HG03432 (cell line): Measurements from ENCODE around the gene TEKT3.

Experiments used
- ATAC-seq: cut with Tn5 transposase; IDR thresholded peaks from one replicate; pipeline ENCODE4 v1.9.1; 2021; ENCODE audit warnings: mild to moderate bottlenecking, moderate library complexity; ENCODE audit not compliant: unreplicated experiment

The TEKT3 gene

DNA sequence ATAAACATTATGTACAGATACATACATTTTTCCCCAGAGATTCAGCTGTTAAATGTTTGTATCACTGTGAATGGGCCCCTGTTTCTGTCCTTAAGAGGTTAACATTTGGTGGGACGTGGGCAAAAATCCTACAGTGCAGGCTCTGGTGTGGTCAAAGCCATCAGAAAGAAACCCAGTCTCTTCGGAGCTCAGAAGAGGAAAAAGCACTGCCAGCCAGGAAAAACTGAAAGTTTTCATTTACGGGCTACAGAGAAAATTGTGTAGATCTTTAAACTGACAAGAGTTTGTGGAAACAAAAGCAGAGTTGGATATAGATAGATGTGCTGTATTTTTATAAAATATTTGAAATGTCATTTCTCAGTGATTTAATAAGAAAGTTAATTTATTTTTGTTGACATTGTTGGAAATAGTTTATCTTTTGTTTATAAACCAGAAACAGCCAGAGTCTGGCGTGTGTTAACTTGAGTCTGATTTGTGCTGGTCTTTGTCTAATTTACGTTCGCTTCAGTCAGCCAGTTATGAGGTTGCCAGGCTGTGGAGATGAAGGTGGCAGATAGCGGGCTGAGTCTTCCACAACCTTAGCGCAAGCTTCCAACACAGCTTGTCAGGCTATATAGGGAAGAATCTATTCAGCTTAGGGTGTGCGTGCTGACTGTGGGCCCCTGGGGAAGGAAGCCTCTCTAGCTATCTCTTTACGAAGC is 9.5 kb upstream of the TEKT3 start:
- ATAC-seq: no peak

DNA sequence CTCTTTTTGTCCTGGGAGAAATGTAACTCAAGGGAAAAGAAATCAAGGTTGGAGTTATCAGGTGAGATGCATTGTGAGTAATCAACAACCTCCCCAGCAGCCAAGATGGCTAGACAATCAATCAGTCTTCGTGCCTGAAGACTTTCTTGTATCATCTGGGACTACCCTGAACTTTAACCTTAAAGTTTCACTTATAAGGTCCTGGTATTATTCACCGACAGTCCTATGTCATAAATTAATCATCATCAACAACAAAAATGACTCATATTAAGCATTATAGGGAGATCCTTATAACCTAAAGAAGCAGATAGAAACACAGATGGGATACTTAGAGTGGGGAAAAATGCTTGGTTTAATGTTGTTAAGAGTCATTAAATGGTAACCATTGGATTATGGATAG is 7.7 kb upstream of the TEKT3 start:
- ATAC-seq: no peak

DNA sequence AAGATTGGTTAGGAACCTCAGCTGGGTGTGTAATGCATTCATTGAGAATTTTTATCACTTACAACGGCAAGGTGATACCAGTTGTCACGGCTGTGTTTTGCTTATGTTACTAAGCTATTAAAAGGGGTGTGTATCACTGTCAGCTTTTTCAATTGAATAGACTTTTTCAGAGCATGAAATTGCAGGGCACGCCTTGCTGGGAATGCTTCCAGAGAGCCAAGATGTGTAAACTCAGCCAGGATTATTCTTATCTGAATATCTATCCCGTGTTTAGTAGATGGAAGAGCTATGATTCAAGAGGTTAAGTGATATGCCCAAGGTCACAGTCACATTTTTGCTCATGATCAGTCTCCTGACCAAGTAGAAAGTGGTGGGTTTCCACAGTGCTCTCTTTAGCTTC is 6.6 kb upstream of the TEKT3 start:
- no peak for ATAC-seq

DNA sequence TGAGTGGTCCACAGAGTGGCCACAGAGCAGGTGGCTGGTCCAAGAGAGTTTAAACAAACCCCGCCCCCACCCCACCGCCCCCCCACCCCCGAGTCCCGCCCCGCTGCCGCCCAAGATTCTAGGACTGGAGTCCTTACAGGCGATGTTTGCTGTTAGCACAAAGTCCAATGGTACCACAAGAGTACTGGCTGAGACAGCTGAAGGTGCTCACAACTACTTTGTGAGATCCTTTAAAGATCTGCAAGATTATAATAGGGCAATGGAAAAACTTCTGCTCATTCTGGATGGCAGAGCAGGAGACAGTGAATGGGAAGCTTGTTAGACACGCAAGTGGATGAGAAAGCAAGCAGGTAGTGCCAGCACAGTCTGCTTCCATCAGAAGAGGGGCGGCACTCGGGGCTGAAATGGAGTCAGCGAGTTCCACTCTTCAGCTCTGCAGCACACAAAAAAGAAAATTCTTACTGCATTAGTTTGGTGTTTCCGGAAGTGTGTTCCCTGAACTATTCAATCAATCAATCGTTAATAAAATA is 4.7 kb upstream of the TEKT3 start:
- ATAC-seq: no peak

DNA sequence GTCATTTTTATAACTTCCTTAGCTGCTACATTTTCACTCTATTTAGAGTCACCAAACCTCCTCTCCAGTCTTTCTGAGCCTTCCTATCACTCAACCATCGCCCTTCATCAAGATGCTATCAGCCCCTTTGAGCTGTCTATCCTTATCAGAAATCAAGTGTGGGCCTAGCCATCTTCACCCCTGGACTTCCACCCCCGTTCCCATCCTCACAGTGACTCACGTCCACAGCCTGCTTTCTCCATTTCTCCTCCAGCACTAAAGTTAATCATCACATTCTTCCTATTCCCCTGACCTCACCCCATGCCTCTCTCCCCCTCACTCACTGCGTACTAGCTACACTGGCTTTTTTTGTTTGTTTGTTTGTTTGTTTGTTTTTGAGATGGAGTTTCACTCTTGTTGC is 2.4 kb upstream of the TEKT3 start:
- ATAC-seq: no peak

DNA sequence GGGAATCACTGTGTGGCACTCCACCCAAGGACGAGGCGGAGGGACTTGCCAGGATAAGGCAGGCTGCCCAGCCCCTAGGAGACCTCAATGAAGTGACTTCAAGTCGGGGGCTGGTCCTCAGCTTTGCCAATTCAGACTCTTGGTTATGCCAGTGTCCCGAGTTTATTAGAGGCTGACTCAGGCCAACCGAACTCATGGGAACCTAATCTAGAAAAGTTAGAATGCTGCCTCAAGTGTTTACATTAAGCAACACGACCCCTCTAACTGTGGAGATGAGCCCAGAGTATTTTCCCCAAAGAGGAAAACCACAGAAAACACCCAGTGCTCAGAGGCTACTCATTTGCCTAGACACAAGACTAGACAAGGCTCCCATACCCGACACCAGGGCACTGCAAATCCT is 1.1 kb upstream of the TEKT3 start:
- ATAC-seq: no peak

DNA sequence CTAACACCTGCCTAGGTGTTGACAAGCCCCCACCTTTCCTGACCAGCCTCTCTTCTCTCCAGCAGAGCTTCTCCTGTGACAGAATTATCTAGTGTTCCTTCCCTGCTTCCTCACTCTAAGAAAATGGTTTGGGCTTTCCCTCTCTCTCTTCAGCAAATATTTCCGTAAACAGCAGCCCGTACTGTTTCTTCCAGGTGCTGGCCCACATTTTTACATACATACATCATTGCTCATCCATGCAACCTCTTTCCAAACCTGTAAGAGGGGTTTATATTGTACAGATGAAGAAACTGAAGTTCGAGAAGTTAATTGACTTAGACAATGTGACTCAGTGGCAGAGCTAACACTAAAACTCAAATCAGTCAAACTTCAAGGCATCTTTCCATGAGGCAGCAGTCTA is 569 bp upstream of the TEKT3 start:
- no peak for ATAC-seq

DNA sequence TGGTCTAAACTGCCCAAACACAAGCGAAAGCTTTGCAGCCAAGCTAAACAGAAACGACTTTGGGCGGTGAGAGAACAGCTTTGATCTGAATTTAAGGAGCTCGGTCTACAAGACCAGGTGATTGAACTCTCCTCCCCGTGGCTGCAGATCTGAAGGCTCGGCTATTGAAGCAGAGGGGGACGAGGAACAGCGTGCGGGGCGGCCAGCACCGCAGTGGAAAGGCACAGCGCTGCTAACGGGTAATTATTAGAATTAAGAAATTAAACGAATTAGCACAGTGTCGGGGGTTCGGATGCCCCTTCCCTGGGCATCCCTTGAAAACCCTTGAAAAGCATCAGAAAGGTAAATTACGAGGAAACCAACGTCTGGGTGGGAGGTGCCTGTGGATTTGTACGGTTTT is 431 bp downstream of the TEKT3 start:
- no peak for ATAC-seq

DNA sequence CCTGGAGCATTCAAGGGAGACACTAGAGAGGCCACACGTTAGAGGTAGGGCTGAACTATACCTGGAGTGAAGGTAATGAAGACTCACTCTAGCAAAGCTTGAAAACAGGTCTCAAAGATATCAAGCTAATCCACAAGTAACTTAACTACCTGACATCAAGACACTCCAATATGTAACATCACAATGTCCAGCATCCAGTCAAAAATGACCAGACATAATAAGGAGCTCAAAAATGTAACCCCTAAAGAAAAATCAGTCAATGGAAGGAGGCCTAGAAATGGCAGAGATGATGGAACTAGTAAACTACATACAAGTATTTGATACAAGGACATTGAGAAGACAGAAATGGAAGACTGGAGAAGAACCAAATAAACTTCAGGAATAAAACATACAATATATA is 6.0 kb downstream of the TEKT3 start:
- ATAC-seq: no peak

DNA sequence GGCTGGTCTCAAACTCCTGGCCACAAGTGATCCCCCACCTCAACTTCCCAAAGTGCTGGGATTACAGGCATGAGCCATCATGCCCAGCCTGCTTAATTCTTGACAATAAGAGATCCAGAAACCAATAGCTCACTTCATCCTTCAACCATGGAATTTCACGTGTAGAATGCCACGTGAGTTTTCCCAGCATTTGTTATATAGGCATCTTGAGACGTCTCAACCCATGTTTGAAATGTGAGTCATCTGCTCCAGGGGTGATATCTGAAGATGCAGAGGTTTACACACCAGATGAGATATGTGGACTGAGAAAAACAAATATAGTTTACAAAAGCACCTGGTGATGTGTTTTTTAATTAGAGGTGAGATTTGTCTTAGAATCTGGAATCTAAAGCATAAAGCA is 7.1 kb downstream of the TEKT3 start:
- no peak for ATAC-seq

DNA sequence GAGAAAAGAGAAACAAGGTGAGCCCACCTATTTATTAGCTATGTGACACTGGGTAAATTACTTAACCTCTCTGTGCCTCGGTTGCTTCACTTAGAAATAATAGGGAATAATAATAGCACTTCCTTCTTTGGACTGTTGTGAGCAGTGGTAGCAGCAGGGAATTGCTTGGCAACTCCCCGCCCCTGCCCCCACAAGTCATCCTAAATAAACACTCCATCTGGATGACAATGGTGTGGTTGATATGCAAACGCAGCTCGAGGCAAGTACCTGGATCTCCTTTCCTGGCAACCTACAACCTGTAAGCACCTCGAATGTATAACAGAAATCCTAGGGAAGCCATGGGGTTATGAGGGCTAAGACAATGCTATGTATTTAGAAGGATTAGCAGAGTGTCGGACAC is 9.1 kb downstream of the TEKT3 start:
- ATAC-seq: no peak

DNA sequence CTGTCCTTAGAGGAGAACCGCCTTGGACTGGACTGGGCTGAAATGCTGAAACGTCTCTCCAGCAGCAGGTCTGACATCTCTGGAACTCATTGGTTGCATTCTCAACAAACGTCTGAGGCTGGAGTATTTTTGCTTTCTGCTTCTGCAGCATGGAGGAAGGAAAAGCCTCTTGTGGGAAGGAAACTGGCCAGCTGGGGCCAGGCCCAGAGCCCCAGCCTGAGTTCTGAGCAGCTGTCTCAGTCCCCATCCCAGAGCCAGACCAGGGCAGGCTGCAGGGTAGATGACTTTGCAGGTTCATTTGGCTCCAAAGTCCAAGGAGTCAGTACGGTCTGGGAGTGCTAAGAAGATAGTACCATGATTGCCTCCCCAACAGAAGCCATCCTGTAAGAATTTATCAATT is 18.3 kb downstream of the TEKT3 start:
- ATAC-seq: no peak

DNA sequence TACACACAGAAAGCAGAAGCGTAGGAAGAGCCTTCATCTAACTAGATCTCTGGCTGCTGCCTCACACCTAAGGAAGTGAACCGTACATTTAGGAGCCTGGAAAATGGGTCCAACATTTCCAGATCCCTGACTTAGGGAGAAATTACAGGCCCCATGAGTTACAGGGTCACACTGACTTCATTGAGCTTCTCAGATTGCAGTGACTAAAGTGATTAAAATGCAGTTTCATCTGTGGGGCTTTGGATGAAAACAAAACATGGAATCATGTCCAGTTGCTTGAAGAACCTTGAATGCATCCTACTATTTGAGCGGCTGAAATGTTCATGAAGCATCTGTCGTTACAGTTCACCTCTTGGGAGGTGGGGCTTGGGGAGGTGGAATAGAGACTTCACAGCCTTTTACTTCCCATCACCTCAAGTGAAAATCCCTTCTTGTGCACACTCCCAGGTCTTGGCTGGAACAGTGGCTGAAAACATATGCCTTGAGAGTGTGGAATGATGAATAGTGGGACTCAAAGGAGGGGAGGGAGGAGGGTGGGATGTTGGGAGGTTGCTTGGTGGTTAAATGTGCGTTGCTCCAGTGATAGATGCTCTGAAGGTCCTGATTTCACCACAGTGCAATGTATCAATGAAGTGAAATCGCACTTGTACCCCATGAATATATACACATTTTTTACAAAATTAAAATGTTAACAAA is 19.7 kb downstream of the TEKT3 start:
- ATAC-seq: no peak

DNA sequence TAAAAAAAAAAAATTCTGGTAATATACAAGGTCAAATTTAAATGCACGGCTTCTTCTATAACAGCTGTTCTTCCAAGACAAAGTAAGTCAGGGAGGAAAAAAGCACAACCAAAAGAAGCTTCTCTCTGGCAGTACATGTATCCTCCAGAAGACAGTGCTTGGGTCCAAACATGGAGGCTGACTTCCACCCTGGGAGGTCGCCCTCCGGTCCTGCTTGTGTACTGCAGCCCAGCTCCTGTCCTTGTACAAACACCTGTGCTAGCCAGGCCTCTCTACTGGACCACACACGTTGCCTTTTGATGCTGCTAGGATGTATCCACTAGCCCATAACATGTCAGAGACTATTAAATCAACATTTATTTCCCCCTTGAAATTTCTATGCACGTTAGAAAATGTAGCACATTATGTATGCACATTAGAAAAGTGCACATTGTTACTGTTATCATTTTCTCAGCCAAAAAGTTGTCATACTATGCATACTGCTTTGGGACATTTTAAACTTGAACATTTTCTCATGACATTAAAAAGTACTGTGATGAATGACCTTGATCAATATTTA is 21.9 kb downstream of the TEKT3 start:
- no peak for ATAC-seq

DNA sequence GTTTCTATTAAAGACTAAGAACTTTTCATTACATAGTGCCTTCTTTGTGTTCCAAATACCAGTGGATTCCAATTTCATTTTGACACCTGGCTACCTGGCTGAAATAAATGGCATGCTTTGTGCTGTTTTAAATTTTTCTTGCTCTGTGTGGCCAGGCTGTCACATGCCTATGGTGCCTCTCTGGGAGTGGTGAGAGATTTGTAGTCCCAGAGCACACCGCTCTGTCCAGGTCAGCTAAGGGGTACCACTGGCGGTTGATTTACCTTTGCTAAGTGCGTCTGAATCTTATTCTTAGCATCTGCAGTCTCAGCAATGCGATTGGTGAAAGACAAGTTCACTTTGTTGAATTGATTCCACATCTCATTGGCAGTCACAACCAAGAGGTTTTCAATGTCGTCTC is 29.4 kb downstream of the TEKT3 start:
- ATAC-seq: no peak

DNA sequence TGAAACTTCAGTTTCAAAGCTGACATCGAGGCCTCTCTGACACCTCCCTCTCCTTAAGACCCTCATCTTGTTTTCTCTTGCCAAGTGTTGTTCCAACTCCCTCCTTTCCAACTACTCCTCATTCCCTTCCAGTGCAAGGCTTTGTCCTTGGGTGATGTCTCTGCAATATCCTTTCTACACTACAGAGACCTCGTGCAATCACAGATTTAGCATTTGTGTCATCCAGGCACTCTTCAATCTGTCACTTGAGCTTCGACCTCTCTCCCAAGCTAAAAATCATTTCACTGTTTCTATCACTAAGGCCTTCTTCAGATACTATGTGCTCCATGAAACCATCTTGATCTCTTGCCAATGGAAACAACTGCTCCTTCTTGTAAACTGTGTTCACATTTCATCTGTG is 31.6 kb downstream of the TEKT3 start:
- ATAC-seq: no peak

DNA sequence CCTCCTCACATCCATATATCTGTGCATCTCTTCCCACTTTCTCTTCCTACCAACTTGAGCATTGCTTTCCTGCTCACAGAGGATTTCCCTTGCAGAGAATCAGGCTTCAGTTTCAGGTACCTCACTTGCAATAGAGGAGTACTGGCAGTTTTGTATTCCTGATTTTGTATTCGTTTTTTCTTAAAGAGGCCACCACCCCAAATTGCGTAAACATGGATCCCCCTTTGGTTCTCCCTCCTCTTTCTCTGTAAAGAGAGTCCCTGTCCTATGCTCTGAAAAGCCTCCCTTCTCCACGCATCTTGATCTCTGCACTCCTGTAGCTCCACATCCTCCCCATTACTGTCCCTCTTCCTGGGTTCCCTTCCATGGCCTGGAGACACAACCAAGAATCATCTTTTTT is 32.2 kb downstream of the TEKT3 start:
- ATAC-seq: no peak

DNA sequence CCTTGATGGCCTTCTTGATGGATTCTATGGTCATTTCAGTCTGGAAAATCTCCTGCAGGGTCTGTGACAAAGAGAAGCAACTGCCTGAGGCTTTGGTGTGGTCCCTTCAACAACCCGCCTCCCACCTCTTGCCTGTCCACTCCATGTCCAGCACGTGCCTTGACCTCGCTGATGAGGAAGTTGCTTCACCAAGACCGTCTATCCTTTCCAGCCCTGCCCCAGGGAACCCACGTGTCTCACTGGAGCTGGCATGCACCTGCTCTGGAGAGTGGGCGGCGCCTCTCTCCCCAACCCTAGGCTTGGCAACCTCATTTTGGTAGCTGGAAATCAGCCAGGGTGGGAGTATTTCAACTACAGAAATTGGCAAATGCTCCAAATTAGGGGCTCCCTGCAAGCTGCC is 32.6 kb downstream of the TEKT3 start:
- no peak for ATAC-seq

DNA sequence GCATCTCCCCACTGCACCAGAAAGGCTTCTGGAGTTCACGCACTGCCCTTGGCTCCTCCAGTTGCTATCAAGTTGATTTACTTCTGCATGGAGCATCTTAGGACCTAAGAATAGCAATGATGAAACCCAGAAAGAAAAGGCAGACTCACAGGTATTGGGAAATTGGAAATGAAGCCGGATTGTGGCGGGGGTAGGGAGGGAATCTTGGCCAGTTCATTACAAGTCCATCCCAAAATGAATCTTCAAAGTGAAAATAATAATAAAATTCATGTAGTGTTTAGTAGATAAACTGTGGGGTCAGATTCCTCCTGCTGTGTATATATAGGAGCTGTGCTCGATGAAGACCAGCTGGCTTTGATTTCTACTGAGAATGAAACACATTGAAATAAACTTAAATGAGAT is 33.7 kb downstream of the TEKT3 start:
- no peak for ATAC-seq

DNA sequence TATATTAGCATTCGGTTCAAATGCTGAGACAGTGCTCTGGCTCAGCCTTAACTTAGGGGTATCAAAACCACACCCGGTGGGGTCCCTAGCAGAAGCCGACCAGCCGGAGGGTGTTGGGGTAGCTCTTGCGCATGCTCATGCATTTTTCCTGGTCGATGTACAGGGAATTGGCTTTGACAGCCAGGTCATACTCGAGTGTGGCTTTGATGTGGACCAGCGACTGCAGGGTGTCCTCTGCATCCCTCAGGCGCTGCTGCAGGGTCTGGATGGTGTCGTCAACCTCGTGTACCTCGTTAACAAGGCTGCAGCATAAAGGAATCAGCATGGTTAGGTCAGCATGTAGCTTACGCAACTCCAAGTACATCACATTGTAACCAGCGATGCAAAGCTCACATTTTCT is 37.5 kb downstream of the TEKT3 start:
- no peak for ATAC-seq

DNA sequence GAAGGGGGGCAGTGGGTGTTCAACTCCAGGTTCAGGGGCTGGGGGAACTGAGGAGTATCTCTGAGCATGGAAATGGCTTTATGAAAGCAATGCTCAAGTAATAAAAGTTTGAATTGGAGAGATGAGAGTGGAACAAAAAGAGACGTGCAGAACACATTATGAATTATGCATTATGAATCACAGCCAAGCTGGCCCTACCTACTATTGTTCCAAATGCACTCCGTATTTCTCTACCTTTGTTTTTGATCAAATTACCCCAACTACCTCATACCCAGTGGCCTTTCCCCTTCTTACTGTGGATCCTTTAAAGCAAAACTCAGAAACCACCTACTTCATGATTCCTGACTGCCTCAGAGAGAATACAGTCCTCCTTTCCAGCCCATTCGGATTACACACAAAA is 38.1 kb downstream of the TEKT3 start:
- ATAC-seq: no peak

DNA sequence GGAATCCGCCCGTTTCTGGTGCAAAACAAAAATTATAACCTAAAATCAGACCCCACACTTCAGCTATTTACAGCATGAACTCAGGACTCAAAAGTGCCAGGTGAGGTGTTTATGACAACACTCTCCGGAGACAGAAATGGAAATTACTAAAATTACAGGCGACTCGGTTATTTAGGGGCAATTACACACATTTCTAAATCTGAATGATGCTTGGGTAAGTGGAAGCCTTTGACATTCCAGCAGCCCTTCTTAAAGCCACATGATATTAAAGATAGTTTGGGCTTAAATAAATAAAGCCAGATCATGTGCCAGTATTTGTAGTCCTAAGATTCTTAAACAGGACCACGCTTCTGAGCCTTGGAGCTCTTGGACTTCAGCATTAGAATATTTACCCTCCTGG is 39.6 kb downstream of the TEKT3 start:
- ATAC-seq: no peak
